Measurements from ENCODE around the gene SUOX.
"Not testable (repeated sequence)": the region's sequence is repeated elsewhere in the genome, so short reads cannot be mapped to it uniquely, and the experiment has no call there.

SUOX gene

DNA sequence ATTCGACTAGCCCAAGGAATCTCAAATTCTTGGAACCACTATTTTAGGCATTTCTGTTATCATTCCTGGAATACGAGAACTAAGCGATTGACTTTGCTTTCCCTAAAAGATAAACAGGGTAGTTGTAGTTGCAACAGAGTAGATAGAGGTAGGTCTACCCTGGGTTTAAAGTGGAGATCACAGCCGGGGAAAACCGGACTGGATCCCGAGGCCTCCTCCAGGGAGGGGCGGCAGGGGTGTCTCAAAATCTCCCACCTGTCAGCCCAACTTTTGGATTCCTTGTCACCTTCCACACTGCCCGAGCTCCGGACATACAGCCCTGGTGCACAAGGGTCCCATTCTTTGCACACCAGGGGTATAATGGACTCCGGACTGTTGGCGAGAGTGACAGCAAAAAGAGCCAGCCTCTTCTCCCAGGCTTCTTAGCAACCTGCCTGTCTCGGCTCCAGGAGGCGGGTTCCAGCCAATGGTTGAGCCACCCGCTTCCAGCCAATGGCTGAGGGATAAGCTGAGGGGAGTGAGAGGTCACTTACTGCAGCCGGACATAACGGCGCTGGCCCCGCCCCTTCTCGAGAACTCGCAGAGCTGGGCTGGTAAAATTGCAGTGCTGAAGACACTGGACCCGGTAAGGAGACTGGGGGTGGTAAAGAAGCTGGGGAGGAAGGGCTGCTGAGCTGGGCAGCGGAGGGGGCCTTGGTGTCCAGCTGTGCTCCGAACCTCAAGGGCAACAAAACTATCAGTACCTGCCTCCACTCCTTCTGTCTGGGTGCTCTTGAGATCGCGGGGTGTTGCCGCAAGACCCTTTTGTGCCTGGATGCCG is at the start of gene SUOX:
SUOX (plus strand) TSS at position 562 of the 820 bp plus-strand sequence. CDS start 4,946 bp downstream, outside the sequence.
- DNase-seq (ENCODE audit: low spot score) = peak; percentile 98

DNA sequence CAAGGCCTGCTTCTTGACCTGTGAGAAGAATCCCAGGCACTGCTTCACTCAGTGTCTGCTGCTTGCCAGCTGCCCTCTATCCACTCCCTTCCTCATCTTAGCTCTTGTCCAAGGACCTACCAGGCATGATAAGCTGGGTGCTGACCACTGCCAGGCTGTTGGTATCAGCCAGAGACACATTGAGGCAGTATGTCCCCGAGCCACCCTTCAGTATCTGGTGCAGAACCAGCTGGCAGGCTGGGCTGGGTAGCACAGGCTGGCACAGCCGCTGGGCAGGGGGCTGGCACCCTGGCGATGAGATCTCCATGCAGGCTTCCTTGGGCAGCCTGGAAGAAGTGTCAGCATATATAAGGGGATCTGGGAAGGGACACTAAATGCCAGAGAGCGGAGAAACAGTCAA is 41.7 kb upstream of the SUOX start:
- DNase-seq (ENCODE audit: low spot score) = no peak

DNA sequence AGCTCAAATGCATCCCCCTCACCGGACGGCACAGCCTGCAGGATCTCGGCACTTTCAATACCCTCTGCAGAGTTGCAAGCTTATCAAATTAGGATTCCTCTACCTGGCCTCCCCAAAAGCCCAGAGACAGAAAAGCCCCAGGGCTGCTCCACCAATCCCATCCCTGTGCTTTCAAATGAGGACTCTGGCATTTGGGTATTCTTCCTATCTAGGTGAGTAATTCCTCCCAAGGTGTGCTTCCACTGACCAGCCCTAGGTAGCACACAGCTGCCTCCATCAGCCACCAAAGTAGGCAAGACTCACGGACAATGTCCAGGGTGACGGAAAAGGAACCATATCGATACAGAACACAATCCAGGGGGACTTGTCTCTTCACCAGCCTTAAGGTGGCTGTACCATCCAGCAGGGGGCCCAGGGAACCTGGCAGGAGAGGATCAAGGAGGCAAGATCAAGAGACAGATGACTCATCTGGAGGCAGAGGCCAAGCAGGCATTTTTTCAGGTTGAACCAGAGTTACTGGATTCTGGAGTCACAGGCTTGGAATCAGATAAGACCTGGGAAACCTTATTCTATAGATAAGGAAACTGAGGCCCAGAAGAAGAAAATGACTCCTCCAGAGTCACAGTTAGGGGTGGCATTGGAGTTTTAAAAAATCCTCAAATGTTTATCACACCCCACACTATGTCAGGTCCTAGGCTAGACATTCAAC is 41.1 kb upstream of the SUOX start:
- no peak for DNase-seq (ENCODE audit: low spot score)

DNA sequence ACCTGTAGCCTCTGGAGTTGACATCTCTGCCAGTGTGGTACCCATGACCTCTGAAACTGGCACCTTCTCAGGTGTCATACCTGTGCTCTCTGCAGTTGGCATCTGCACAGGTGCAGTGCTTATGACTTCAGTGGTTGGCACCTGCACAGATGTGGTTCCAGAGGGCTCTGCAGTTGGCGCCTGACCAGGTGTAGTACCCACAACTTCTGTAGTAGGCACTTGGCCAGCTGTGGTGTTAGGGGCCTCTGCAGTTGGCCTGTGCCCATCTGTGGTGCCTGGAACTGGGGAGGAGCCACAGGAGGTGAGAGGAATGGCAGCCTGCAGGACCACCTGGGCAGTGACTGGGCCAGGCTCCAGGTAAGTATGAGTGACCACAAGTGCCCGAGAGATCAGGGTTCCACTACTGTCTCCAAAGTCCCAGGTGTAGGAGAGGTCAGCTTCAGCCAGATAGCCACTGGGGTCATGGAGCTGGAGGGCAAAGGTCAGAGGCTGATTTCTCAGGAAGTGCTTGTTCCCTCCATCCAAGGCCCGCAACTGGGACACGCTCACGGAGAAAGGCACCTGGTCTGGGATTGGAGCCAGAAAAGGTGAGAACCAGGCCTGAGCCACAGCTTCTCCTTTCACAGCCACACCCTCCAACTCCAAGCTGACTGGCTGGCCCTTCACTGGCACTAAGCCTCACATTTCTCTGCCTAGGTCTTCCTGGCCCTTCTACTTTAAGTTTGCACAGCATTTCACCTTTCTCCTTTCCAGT is 39.8 kb upstream of the SUOX start:
- no peak for DNase-seq (ENCODE audit: low spot score)

DNA sequence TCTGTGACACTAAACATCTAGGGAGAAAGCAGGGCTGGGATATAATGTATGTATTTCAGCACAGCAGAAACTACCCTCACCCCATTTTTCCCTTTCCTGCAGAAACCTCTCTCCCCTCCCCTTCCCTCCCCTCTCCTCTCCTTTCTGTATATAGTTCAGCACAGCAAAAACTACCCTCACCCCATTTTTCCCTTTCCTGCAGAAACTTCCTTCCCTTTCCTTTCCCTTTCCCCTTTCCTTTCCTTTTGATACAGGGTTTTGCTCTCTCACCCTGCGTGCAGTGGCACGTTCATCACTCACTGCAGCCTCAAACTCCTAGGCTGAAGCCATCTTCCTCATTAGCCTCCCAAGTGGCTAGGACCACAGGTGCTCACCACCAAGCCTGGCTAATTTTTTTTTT is 33.3 kb upstream of the SUOX start:
- DNase-seq (ENCODE audit: low spot score) = no peak

DNA sequence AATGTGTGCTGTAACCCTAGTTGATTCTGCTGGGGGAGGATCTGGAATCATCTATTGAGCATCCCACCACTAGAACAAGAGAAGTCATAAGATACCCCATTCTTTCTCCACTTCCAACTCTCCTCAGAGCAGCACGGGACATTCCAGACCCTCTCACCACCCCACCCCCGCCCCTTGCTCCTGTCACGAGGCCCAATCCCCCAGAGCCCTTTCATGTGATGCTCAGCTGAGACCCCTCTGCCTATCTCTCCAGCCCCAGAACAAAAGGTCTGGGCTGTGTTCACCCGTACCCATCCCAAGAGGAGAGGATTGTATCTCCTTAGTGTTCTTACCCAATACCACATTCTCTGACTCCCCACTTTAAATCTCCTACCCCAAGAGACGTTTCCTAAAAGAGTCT is 31.8 kb upstream of the SUOX start:
- DNase-seq (ENCODE audit: low spot score) = no peak

DNA sequence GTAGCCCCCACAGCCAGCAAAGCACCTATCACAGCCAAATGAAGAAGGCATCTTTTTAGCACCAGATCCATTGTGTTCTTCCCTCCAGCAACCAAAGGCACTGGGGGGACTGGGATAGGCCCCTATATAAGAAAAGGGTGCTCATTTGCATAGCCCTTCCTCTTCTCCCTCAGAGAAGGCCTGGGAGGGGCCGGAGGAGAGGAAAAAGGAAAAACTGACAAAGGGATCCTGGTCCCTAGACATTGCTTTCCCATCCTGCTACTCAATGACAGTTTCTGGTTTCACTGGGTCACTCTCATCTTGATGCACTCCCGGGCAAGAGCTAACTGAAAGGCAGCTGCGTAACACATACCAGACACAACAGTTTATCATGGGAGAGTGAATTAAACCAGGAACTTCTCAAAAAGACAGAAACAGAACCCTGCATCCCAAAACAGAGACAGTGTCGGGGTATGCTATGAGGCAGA is 31.1 kb upstream of the SUOX start, which contains the start of gene PMEL:
PMEL (minus strand) TSS at position 102 of the 467 bp plus-strand sequence; CDS start at position 71, 31 bp downstream.
- DNase-seq (ENCODE audit: low spot score) = no peak

DNA sequence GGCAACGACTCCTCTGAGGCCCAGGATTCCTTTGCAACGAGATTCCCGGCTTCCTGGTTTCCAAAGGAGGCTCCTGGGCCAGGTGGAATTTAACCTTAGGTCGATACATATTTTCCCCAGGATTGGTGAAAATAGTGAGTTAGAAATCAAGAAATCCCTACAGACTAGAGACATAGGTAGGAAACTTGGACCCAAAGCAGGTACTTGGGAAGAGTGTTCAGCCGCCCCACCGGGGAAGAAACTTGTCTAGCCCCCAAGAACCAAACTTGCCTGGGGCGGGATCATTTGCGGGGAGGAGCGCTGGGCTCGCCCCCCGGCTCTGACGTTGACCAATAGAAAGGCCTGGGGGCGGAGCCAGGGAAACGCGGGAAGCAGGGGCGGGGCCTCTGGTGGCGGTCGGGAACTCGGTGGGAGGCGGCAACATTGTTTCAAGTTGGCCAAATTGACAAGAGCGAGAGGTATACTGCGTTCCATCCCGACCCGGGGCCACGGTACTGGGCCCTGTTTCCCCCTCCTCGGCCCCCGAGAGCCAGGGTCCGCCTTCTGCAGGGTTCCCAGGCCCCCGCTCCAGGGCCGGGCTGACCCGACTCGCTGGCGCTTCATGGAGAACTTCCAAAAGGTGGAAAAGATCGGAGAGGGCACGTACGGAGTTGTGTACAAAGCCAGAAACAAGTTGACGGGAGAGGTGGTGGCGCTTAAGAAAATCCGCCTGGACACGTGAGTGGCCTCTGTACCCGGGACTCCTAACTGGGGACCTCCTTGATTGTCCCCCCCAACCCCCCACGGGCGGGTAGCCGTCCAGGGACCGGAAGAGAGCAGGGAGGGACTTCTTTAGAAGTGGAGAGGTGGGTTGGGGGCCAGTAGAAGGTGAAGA is 30.4 kb upstream of the SUOX start, which contains the start of gene CDK2:
CDK2 (plus strand) TSS at position 423 of the 874 bp plus-strand sequence; CDS start at position 602, 179 bp downstream.
- peak; percentile 72 for DNase-seq (ENCODE audit: low spot score)

DNA sequence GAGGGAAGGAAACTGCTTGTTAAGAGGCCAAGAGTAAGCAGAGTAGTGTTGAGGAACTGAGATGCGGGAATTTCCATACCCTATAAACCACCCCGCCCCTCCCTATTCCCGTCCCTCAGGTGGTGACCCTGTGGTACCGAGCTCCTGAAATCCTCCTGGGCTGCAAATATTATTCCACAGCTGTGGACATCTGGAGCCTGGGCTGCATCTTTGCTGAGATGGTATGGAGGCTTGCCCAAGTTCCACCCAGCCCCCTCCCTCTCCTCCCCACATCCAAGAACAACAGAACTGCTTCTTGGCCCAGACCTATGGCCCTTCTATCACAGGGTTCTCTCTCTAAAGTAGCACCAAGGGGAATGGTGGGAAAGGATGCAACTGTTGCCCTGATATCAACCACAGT is 27.7 kb upstream of the SUOX start:
- DNase-seq (ENCODE audit: low spot score) = no peak

DNA sequence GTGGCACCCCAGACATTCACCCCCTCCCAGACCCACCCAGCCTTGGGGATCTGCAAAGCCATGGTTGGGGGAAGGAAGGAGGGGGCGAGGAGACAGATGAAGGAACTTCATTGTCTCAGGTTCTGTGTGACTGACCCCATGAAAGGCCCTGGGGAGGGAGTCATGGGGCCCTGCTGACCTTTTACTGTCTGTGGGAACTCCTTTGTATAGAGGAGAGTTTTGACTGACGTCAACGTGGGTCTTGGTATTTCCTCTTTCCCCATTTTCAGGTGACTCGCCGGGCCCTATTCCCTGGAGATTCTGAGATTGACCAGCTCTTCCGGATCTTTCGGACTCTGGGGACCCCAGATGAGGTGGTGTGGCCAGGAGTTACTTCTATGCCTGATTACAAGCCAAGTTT is 26.3 kb upstream of the SUOX start:
- no peak for DNase-seq (ENCODE audit: low spot score)

DNA sequence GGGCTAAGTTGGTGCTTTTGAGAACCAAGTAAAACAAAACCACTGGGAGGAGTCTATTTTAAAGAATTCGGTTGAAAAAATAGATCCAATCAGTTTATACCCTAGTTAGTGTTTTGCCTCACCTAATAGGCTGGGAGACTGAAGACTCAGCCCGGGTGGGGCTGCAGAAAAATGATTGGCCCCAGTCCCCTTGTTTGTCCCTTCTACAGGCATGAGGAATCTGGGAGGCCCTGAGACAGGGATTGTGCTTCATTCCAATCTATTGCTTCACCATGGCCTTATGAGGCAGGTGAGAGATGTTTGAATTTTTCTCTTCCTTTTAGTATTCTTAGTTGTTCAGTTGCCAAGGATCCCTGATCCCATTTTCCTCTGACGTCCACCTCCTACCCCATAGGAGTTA is 25.0 kb upstream of the SUOX start:
- no peak for DNase-seq (ENCODE audit: low spot score)

DNA sequence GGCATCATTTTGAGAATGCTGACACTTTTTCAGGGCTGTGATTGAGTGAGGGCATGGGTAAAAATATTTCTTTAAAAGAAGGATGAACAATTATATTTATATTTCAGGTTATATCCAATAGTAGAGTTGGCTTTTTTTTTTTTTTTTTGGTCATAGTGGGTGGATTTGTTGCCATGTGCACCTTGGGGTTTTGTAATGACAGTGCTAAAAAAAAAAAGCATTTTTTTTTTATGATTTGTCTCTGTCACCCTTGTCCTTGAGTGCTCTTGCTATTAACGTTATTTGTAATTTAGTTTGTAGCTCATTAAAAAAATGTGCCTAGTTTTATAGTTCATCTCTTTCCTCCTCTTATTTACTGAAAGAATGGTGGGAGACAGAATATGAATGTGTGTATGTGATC is 24.6 kb upstream of the SUOX start:
- DNase-seq (ENCODE audit: low spot score) = no peak

DNA sequence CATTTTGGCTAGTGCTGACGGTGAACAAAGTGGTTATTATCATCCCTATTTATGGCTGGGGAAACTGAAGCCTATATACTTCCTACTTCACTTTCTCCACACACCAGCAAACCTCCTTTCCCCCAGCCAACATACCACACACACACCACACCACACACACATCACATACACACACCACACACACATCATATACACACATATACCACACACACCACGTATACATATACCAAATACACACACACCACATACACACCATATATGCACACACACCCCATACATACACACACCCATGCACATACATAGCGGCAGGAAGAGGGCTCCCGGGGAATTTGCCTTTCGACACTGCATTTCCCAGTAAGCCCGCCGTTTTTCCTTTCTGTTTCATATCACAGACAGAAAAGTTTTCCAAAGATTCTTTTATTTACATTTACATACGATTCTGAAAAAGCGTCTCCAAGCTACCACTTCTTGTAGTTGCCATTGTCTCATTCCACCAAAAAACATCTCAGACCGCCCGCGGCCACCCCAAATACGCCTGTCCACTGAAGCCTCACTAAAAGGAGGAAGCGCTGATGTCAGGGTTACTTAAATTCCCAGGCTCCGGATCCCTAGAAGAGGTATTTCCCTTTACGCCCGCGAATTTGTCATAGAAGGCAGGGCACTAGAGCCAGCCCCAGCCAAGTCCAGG is 24.0 kb upstream of the SUOX start:
- no peak for DNase-seq (ENCODE audit: low spot score)

DNA sequence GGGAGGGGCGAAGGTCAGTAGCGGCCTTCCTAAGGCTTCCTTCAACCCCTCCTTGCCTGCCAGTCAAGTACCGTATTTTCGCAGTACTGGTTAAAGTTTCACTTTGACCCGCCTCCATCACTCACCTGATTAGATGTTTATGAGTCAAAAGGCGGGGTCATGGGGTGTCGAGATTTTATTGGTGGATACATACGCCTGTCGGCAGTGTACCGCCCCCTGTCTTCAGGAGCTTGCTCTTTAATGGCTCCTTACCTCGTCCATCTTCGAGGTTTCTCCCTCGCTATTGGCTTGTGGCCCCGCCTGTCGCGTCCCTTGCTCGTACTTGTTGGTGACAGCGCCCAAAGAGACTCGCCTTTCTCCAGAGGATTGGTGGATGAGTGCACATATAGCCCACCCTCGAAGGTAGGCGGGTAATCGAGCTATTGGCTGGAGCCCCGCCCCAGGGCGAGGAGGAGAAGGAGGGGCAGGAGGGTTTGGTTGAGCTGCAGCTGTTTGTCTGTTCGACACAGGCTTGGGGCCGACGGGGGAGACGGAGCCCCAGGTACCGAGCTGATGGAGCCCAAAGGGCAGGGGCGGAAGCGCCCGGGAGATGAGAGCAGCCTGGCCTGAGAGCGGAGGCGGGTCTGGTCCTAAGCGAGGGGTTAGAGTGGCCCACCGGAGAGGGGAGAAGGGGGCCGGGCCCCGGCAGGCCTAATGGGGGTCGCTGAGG is 23.3 kb upstream of the SUOX start, which contains the start of gene RAB5B:
RAB5B (plus strand) TSS at position 480 of the 709 bp plus-strand sequence. CDS start 12,883 bp downstream, outside the sequence.
- DNase-seq (ENCODE audit: low spot score) = peak; percentile 100

DNA sequence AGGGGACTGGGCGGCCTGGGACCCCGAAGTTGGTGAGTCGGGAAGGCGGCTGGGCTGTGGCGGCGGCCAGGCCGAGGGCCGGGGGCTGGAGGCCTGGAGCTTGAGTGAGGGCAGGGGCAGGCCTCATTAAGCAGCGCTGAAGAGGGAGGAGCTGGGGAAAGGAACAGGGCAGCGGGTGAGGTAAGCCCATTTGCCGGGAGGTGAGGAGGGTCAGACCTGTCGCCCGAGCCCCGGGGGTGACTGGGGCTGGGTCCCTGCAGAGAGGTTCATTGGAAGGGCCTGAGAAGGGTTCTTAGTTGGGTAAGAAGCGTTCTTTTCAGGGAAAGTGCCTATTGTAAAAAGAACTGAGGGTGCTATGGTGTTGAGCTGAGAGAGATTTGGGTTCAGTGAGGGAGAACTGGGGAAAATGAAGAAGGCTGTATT is 22.8 kb upstream of the SUOX start:
- DNase-seq (ENCODE audit: low spot score) = no peak

DNA sequence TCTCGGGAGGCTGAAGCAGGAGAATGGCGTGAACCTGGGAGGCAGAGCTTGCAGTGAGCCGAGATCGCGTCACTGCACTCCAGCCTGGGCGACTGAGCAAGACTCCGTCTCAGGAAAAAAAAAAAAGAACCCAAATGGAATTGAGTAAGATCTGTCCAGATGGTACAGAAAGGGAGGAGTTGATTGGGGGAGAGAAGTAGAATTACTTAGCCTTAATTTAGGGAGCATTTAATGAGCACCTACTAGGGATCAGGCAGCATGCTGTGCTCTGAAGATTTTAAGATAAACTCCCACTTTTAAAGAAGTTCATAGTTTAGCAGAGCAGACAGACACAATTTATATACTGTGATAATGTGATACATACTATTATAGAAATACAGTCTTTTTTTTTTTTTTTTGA is 18.7 kb upstream of the SUOX start:
- DNase-seq (ENCODE audit: low spot score) = no peak

DNA sequence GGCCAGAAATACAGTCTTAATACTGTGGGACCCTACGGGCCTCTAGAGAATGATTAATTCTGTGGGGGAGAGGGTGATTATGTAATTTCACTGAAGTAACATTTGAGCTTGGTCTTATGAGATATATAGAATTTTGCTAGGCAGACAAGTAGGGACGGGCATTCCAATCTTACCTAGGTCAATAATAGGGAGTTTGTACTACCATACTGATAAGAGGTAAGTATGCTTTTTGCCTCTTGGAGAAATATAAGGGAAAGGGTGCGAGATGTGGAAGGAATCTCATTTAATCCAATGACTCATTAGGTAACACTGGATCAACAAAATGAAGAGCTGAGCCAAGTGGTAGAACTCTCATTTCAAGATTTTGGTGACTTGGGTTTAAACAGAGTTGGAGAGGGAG is 18.0 kb upstream of the SUOX start:
- DNase-seq (ENCODE audit: low spot score) = no peak

DNA sequence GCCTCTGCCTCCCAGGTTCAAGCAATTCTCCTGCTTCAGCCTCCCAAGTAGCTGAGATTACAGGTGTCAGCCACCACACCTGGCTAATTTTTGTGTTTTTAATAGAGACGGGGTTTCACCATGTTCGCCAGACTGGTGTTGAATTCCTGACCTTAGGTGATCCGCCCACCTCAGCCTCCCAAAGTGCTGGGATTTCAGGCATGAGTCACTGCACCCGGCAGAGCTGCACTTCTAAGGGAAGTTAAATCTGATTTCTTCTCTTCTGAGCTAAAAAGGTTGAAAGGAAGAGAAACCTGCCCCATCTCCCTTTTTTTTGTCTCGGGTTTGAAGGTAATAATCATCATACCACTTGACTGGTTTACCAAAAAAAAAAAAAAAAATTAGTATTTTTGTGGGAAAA is 15.2 kb upstream of the SUOX start:
- not testable (repeated sequence) for DNase-seq (ENCODE audit: low spot score)

DNA sequence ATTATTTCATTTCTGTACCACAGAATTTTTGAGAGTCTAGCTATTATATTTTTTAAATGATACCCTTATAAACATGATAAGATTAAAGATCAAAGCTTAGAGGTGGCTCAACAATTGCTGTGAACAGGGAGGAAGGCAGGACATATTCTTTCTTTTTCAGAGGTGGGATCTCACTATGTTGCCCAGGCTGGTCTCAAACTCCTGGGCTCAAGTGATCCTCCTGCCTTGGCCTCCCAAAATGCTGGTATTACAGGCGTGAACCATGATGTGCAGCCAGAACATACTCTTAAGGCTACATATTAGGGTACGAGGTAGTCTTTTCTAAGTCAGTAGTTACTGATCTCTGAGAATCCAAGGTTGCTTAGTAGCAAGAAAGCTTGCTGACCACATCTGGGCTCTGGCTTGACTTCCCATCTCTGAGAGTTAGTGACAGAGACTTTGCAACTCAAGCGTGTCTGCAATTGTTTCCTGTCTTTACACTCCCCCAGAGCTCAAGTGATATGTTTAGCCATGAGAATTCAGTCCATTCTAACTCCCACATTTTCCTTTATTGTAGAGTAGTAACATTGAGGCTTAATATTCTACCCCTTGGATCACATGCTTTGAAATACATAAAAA is 14.6 kb upstream of the SUOX start:
- DNase-seq (ENCODE audit: low spot score) = no peak

Data from kidney capillary endothelial cell (primary cell).